Measurements from ENCODE around the gene TTC22. TPM values are rescaled to one million over a fixed set of nuclear protein-coding genes. Genes with fewer than 3 reads are reported as not detected.
"Not testable (repeated sequence)": the region's sequence is repeated elsewhere in the genome, so short reads cannot be mapped to it uniquely, and the experiment has no call there.

Gene TTC22
- total RNA-seq, 1 experiment from 2014 or later = not detected

- no peak for DNase-seq (ENCODE audit: low read depth)
Observed at GRCh38 chr1:54786778-54787177, 14.3 kb downstream of the TTC22 start.

- DNase-seq (ENCODE audit: low read depth) = no peak
Observed at GRCh38 chr1:54784066-54784465, 17.1 kb downstream of the TTC22 start.

GRCh38 chr1:54782588-54782987 is 18.5 kb downstream of the TTC22 start:
- no peak for DNase-seq (ENCODE audit: low read depth)

GRCh38 chr1:54782156-54782555 is 19.0 kb downstream of the TTC22 start:
- no peak for DNase-seq (ENCODE audit: low read depth)

- peak; percentile 27 for DNase-seq (ENCODE audit: low read depth)
Observed at GRCh38 chr1:54781023-54781723, 19.9 kb downstream of the TTC22 start.

GRCh38 chr1:54777431-54777830 is 23.7 kb downstream of the TTC22 start:
- DNase-seq (ENCODE audit: low read depth) = no peak

GRCh38 chr1:54777011-54777410 is 24.1 kb downstream of the TTC22 start:
- DNase-seq (ENCODE audit: low read depth) = no peak

GRCh38 chr1:54775828-54776721 is 25.0 kb downstream of the TTC22 start:
- DNase-seq (ENCODE audit: low read depth) = not testable (repeated sequence)

GRCh38 chr1:54774820-54775498 is 26.2 kb downstream of the TTC22 start:
- DNase-seq (ENCODE audit: low read depth) = peak; percentile 48

- no peak for DNase-seq (ENCODE audit: low read depth)
Observed at GRCh38 chr1:54772951-54773350, 28.2 kb downstream of the TTC22 start.

- DNase-seq (ENCODE audit: low read depth) = no peak
Observed at GRCh38 chr1:54768093-54768492, 33.0 kb downstream of the TTC22 start.

GRCh38 chr1:54767526-54767925 is 33.6 kb downstream of the TTC22 start:
- no peak for DNase-seq (ENCODE audit: low read depth)

- no peak for DNase-seq (ENCODE audit: low read depth)
Observed at GRCh38 chr1:54766726-54767125, 34.4 kb downstream of the TTC22 start.

GRCh38 chr1:54764922-54765561 is 36.1 kb downstream of the TTC22 start:
- no peak for DNase-seq (ENCODE audit: low read depth)

- peak; percentile 99 for DNase-seq (ENCODE audit: low read depth)
Observed at GRCh38 chr1:54764133-54764921, 36.8 kb downstream of the TTC22 start, which contains the start of gene PARS2. Gene PARS2, minus strand, starts transcription at chr1:54764523. Its CDS starts 5,362 bp downstream, at chr1:54759161.

GRCh38 chr1:54763816-54764132 is 37.3 kb downstream of the TTC22 start:
- no peak for DNase-seq (ENCODE audit: low read depth)

GRCh38 chr1:54758678-54759348 is 42.3 kb downstream of the TTC22 start:
- DNase-seq (ENCODE audit: low read depth) = no peak

GRCh38 chr1:54757833-54758232 is 43.3 kb downstream of the TTC22 start:
- no peak for DNase-seq (ENCODE audit: low read depth)

GRCh38 chr1:54754486-54755285 is 46.4 kb downstream of the TTC22 start:
- no peak for DNase-seq (ENCODE audit: low read depth)

GRCh38 chr1:54754045-54754444 is 47.1 kb downstream of the TTC22 start:
- DNase-seq (ENCODE audit: low read depth) = no peak
